Neural progenitor cell (in vitro differentiated cells): ENCODE results near the gene SIAE.

Experiments
- EZH2 ChIP-seq: fragments of 200-600 bp; sonication (generic); IDR thresholded peaks from 2 replicates; pipeline ENCODE4 v1.6.1; 2017; ENCODE audit warnings: antibody characterized with exemption, mild to moderate bottlenecking, moderate library complexity
- EZH2phosphoT487 ChIP-seq: fragments of 200-600 bp; sonication (generic); IDR thresholded peaks from 2 replicates; pipeline ENCODE4 v1.6.1; 2017; ENCODE audit warnings: antibody characterized with exemption
- TF ChIP-seq, protein P1 (sequence below): fragments of 200-600 bp; sonication (generic); IDR thresholded peaks from 2 replicates; pipeline ENCODE4 v1.5.1; 2017; ENCODE audit warnings: antibody characterized with exemption, mild to moderate bottlenecking

- TF ChIP-seq, protein P1, sequence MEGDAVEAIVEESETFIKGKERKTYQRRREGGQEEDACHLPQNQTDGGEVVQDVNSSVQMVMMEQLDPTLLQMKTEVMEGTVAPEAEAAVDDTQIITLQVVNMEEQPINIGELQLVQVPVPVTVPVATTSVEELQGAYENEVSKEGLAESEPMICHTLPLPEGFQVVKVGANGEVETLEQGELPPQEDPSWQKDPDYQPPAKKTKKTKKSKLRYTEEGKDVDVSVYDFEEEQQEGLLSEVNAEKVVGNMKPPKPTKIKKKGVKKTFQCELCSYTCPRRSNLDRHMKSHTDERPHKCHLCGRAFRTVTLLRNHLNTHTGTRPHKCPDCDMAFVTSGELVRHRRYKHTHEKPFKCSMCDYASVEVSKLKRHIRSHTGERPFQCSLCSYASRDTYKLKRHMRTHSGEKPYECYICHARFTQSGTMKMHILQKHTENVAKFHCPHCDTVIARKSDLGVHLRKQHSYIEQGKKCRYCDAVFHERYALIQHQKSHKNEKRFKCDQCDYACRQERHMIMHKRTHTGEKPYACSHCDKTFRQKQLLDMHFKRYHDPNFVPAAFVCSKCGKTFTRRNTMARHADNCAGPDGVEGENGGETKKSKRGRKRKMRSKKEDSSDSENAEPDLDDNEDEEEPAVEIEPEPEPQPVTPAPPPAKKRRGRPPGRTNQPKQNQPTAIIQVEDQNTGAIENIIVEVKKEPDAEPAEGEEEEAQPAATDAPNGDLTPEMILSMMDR, result no peak
- TF ChIP-seq EZH2 (no peak), EZH2phosphoT487 (no peak)
Observed at GRCh38 chr11:124681421-124681820, 7.9 kb upstream of the SIAE start.
